ENCODE data around the gene MB.
"Not testable (repeated sequence)": the region's sequence is repeated elsewhere in the genome, so short reads cannot be mapped to it uniquely, and the experiment has no call there.

MB gene

DNA sequence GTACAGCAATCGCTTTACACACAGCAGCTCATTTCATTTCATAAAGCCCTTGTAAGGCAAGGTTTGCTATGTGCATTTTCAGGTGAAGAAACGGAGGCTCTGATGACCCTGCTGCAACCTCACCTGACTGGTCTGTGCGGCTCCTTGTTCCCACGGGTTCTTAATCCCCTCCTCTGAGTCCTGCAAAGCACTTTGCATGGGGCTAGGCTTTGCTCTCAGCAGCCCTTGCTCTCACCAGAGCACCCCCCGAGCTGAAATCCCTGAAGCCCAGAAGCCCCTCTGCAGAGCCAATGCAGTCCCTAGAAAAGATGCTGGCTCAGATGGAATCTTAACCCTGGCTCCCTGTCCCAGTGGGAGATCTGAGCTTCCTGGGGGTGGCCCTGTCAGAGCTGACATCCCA is 20.1 kb upstream of the MB start:
- DNase-seq (ENCODE audit: low spot score), result no peak

DNA sequence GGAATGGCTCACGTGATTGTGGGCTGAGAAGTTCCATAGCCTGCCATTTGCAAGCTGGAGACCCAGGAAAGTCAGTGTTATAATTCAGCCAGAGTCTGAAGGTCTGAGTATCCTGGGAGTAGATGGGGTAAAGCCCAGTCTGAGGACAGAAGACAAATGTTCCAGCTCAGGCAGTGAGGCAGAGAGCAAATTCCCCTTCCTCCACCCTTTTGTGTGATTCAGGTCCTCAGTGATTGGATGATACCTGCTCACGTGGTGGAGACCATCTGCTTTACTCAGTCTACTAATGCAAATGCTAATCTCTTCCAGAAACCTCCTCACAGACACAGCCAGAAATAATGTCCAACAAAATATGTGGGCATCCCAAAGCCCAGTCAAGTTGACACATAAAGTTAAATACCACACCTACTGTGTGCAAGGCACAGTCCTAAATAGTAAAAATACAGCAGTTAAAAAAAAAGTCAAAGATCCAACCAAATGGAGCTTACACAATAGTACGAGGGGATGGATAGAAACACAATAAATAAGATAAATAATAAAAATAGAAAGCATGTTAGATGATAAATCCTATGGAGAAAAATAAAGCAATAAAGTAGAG is 17.9 kb upstream of the MB start:
- peak; percentile 47 for DNase-seq (ENCODE audit: low spot score)

DNA sequence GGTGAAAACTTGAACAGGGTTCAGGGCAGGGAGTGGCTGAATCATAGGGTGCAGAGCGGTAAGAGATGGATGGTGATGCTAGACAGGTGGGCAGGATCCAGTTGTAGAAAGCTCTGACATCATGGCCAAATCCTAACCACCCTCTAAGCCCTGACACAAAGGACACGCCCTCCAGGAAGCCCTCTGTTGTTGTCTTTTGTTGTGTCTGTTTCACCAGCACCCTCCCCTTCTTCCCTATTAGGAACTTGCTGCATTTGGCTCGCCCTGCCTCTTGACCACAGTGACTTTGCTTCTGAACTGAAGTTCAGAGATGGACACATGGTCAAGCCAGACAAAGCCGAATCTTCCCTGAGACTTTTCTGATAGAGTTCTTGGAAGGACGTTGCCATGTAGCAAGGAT is 16.9 kb upstream of the MB start:
- no peak for DNase-seq (ENCODE audit: low spot score)

GRCh38 chr22:35633520-35633919 is 16.4 kb upstream of the MB start:
- no peak for DNase-seq (ENCODE audit: low spot score)

DNA sequence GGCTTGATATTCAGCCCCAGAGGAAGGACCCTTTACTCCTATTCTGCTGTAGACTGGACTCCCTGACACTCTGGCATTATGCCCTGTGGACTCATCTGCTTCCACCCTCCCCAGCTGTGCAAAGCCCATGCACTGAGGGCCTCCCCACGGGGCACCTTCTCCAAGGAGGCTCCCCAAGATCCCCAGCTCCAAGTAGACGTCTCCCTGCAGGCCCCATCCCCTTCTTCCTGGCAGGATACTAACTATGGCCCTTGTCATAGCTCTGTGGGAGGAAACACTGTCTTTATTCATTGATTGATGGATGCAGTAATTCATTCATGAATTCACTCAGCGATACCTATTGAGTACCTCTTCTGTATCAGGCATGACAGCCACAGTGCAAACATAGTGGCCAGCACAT is 15.8 kb upstream of the MB start:
- no peak for DNase-seq (ENCODE audit: low spot score)

- DNase-seq (ENCODE audit: low spot score), result peak; percentile 70
Observed at GRCh38 chr22:35631597-35631996, 14.5 kb upstream of the MB start.

- DNase-seq (ENCODE audit: low spot score), result no peak
Observed at GRCh38 chr22:35630891-35631290, 13.8 kb upstream of the MB start.

DNA sequence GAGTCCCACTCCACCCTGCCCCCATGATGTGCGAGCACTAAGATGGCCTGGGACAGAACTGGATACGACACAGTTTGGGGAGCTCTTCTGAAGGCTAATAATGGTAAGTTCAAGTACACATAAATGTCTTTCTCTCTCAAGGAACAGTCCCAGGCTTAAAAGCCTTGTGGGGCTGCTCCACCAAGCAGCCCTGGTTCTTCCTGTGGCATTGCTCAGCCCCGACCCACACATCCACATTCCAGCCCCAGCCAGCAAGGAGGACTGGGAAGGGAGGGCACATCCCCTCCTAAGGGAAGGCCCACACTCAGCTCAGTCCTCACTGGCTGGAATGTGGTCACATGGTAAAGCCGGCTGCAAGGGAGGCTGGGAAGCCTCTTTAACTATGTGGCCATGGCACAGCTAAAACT is 13.3 kb upstream of the MB start:
- DNase-seq (ENCODE audit: low spot score), result peak; percentile 27

DNA sequence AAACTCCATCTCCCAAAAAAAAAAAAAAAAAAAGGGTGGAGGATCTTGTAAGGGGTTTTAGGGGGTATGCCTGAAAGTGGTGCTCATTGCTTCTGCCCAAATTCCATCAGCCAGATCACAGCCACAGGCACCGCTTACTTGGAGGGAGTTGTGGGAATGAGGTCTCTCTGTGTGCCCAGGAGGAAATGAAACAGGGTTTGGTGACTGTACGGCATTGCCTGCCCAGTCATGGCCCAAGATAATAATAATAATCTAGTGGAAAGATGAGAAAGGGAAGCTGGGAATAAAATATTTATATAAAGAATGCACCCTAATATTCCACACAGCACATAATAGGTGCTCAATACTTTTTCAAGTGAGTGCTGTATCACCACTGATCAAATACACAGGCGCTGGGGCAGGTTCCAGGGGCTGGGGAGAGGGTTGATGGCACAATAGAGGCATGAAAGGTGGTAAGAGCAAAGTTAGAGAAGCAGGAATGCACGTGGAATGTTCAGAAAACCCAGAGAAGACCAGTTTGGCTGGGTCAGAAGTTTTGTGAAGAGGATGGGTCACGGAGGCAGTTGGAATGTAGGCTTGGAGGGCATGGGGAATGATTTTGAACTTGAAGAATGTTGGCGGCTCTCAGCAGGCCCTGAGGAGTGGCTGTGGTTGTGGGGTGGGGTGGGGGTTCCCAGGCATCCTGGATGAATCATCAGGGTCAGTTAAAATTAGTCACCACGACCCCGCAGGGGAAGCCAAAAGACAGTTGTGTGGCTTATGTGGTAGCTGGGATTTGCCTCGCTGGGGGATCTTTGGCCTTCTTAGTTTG is 12.5 kb upstream of the MB start:
- DNase-seq (ENCODE audit: low spot score), result no peak

- no peak for DNase-seq (ENCODE audit: low spot score)
Observed at GRCh38 chr22:35628732-35629131, 11.6 kb upstream of the MB start.

DNA sequence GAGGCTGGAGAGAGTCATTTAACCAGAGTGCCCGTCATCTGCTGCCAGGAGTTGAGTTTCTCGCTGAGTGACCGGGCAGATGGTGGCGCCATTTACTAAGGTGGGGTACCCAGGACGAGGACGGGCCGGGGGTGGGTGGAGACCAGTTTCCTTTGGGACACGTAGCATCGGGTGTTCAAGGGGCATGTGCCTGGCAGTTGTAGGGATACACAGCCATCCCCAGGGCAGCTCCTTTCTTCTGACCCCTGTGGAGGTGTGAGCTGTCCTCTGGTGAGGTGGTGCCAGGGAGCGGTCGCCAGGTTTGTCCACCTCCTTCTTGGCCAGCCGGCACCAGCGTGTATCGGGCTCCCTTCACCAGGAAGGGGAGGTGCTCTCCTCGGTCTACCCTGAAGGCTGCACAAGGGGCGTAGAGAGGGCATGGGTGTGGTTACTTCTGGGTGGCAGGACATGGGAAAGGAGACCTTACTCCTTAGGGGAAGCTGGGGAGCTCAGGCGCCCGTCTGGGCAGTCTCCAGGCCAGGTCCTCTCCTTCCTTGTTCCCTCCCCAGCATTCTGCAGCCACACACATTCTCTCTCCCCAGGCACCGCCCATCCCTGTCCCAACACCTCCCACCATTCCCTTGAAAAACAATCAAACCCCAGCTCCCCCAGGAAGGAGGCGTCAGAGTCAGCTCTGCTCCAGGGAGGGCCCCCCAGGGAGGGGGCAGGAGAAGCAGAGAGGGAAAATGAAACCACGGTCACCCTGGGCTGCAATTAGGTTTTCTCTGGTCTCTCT is 10.3 kb upstream of the MB start:
- DNase-seq (ENCODE audit: low spot score), result peak; percentile 54

- DNase-seq (ENCODE audit: low spot score), result no peak
Observed at GRCh38 chr22:35625763-35626432, 8.8 kb upstream of the MB start.

DNA sequence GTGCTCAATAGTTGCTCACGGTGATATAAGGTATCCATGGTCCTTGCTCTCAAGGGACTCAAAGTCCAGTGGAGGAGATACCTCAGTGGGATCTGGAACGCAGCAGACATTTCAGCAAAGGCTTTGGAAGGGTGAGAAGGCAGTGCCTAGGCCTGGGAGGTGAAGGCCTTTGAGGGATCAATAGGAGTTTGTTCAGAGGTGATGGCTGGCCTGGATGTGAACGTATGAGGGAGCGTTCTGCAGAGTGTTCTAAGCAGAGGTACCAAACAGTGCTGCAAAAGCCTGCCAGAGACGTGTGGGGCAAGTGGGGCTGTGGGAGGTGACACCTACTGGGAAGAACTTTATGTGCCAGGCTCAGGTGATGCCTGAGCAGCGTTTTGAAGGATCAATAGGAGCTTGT is 7.4 kb upstream of the MB start:
- DNase-seq (ENCODE audit: low spot score), result no peak

DNA sequence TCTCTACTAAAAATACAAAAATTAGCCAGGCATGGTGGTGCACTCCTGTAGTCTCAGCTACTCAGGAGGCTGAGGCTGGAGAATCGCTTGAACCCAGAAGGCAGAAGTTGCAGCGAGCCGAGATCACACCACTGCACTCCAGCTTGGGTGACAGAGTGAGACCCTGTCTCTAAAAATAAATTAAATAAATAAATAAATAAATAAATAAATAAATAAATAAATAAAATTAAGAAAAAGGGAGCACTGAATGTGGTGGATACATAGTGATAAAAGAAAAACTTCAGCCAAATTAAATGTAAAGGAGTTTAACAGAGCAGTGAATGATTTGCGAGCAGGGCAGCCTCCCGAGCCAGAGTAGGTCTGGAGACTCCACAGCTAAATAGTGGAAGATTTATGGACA is 6.8 kb upstream of the MB start:
- DNase-seq (ENCODE audit: low spot score), result not testable (repeated sequence)

- no peak for DNase-seq (ENCODE audit: low spot score)
Observed at GRCh38 chr22:35622191-35622913, 5.2 kb upstream of the MB start.

GRCh38 chr22:35621451-35621850 is 4.3 kb upstream of the MB start:
- DNase-seq (ENCODE audit: low spot score), result no peak

DNA sequence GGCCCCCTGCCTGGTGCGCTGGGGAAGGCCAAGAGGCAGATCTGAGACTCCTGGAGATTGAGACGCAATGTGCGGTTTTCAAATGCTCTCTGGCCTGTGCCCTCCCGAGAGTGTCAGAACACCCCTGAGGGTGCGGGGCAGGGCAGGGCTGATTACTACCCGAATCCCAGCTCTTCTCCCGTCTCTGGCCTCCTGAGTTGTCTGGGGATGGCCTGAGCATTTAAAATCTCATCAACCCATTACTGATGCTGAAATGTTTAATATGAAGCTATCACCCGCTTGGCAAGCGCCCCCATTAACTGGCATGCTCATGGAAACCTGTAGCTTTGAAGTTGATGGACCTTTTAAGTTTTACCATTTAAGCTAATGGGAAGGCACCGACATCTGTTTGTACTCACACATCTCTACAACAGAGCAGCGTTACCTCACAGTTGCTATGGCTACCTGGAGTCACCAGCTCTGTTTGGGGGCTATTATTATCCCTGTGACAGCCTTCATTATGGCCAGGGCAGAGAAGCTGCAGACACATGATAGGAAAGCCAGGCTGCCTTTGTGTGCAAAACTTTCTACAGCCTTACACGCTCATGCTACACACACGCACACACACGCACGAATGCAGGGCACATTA is 3.6 kb upstream of the MB start:
- DNase-seq (ENCODE audit: low spot score), result peak; percentile 51

DNA sequence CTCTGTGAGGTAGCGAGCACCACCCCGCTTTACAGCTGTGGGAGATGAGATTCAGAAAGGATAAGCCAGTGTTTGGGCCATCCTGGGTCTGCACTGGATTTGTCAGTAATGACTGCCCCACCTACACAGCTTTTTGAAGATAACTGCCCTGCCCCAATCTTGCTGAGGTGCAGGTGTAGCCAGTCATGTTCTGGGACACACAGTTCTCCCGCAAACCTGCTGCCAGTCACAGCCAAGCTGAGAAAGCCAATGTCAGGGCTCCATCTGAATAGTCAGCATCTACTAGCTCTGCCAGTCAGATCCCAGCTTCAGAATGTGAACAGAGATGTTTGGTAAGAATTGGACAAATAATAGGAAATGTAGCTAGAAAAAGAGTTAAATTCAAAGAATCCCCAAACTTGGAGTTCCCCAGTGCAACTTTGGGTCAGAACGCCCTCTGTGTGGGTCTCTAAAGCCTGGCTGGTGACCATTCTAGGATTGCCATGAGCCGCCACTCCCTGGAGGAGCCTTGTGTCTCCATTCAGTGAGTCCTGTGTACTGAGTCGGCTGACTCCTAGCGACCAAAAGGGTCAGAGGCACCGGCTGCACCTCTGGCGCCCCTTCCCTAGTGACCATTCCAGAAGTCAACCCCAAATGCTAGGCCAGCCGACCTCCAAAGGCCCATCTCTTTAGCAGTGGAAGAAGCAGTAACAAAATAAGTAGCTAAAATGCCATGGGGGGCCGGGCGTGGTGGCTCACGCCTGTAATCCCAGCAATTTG is 2.4 kb upstream of the MB start:
- no peak for DNase-seq (ENCODE audit: low spot score)

DNA sequence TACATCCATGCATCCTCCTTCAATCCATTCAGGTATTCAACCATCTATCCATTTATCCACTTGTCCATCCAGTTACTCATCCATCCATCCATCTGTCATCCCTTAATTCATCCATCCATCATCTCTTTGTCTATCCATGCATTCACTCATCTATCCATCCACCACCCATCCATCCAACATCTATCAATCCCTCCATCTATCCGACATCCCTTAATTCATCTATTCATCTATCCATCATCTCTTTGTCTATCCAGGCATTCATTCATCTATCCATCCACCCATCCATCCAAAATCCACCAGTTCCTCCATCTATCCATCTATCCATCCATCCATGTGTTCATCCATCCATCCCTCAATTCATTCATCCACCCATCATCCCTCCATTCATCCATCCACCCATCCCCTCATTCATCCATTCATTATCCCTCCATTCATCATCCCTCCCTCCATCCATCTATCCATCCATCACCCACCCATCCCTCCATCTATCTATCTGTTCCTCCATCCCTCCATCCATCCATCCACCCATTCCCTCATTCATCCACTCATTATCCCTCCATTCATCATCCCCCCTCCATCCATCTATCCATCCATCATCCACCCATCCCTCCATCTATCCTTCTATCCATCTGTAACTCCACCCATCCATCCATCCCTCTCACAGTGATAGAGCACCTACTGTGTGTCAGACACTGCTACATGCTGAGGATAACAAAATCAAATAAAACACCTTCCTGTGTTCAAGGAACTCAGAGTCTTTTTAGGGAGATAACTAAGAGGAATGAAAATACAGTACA is 1.5 kb upstream of the MB start:
- DNase-seq (ENCODE audit: low spot score), result no peak

- no peak for DNase-seq (ENCODE audit: low spot score)
Observed at GRCh38 chr22:35616043-35616442, 1.1 kb downstream of the MB start.
